ENCODE data around the gene PRKCA. TPM values are rescaled to one million over a fixed set of nuclear protein-coding genes. Genes with fewer than 3 reads are reported as not detected.
"Not testable (repeated sequence)": the region's sequence is repeated elsewhere in the genome, so short reads cannot be mapped to it uniquely, and the experiment has no call there.

The PRKCA gene
- 4.5 TPM for total RNA-seq

- peak; percentile 89 for ATAC-seq
Measured at GRCh38 chr17:66301864-66302741, at the start of gene PRKCA. PRKCA (plus strand) TSS chr17:66302613.

- not testable (repeated sequence) for ATAC-seq
Measured at GRCh38 chr17:66253458-66253857, 49.0 kb upstream of the PRKCA start.

- ATAC-seq = peak; percentile 58
Measured at GRCh38 chr17:66255112-66255511, 47.3 kb upstream of the PRKCA start.

GRCh38 chr17:66255527-66255971 lies 46.9 kb upstream of the PRKCA start:
- ATAC-seq = no peak

GRCh38 chr17:66260275-66260674 lies 42.1 kb upstream of the PRKCA start:
- ATAC-seq = no peak

GRCh38 chr17:66260688-66261087 lies 41.7 kb upstream of the PRKCA start:
- no peak for ATAC-seq

GRCh38 chr17:66262767-66263166 lies 39.6 kb upstream of the PRKCA start:
- ATAC-seq = no peak

- ATAC-seq = no peak
Measured at GRCh38 chr17:66264696-66265095, 37.7 kb upstream of the PRKCA start.

- no peak for ATAC-seq
Measured at GRCh38 chr17:66268247-66268927, 34.0 kb upstream of the PRKCA start.

- no peak for ATAC-seq
Measured at GRCh38 chr17:66270106-66270505, 32.3 kb upstream of the PRKCA start.

GRCh38 chr17:66271512-66271911 lies 30.9 kb upstream of the PRKCA start:
- no peak for ATAC-seq

- ATAC-seq = no peak
Measured at GRCh38 chr17:66272811-66273585, 29.4 kb upstream of the PRKCA start.

- ATAC-seq = no peak
Measured at GRCh38 chr17:66273586-66273848, 28.9 kb upstream of the PRKCA start.

GRCh38 chr17:66275651-66276050 lies 26.8 kb upstream of the PRKCA start:
- peak; percentile 94 for ATAC-seq

- no peak for ATAC-seq
Measured at GRCh38 chr17:66276328-66276937, 26.0 kb upstream of the PRKCA start.

- no peak for ATAC-seq
Measured at GRCh38 chr17:66277191-66277590, 25.2 kb upstream of the PRKCA start.

GRCh38 chr17:66281661-66282369 lies 20.6 kb upstream of the PRKCA start:
- no peak for ATAC-seq

- no peak for ATAC-seq
Measured at GRCh38 chr17:66283296-66283934, 19.0 kb upstream of the PRKCA start.

- ATAC-seq = no peak
Measured at GRCh38 chr17:66283971-66284370, 18.4 kb upstream of the PRKCA start.

GRCh38 chr17:66285149-66285548 lies 17.3 kb upstream of the PRKCA start:
- no peak for ATAC-seq

- ATAC-seq = no peak
Measured at GRCh38 chr17:66287911-66288310, 14.5 kb upstream of the PRKCA start.
